Gastroesophageal sphincter (tissue), 4 donors: ENCODE measurements around the gene KRT78. TPM values are rescaled to one million over a fixed set of nuclear protein-coding genes. Genes with fewer than 3 reads are reported as not detected.

Experiments
- ATAC-seq: fragments of 150-250 bp; one replicate; pipeline ENCODE4 v1.9.1; 2016; ENCODE audit warnings: mild to moderate bottlenecking, moderate library complexity
- H3K27ac ChIP-seq, 4 donors: fragments of 200-600 bp; sonication (generic) in 3 of 4; 1 replicate in 3 of 4; 2 replicates in 1 of 4; pipeline ENCODE4 v1.5.1; 2016 to 2019
- H3K27me3 ChIP-seq: fragments of 200-600 bp; sonication (generic); one replicate; pipeline ENCODE4 v1.5.1; 2019
- H3K36me3 ChIP-seq, 2 donors: fragments of 200-600 bp; sonication (generic); one replicate each; pipeline ENCODE4 v1.5.1; 2019; ENCODE audit warnings: control low read depth in 1 of 2
- H3K4me1 ChIP-seq, 3 donors: fragments of 200-600 bp; sonication (generic); 1 replicate in 2 of 3; 2 replicates in 1 of 3; pipeline ENCODE4 v1.5.1; 2016 to 2019; ENCODE audit warnings: control low read depth in 2 of 3
- H3K4me3 ChIP-seq, 2 donors: fragments of 200-600 bp; sonication (generic); one replicate each; pipeline ENCODE4 v1.5.1; 2019; ENCODE audit warnings: mild to moderate bottlenecking in 1 of 2, moderate library complexity in 1 of 2
- H3K9me3 ChIP-seq, 3 donors: fragments of 200-600 bp; sonication (generic); one replicate each; pipeline ENCODE4 v1.5.1; 2017 to 2019; ENCODE audit warnings: control low read depth in 2 of 3
- CTCF ChIP-seq, 4 experiments: fragments of 200-600 bp in 2 of 4; fragments of 450-650 bp in 2 of 4; sonication (generic) in 1 of 4; IDR thresholded peaks; one replicate each; pipeline ENCODE4 v1.5.1; 2017 to 2019; ENCODE audit warnings: antibody characterized with exemption in 4 of 4, mild to moderate bottlenecking in 2 of 4, moderate library complexity in 2 of 4
- EP300 ChIP-seq: sonication (generic); formaldehyde crosslinking; IDR thresholded peaks from one replicate; pipeline ENCODE4 v1.6.1; 2017; ENCODE audit warnings: antibody characterized with exemption, mild to moderate bottlenecking
- POLR2A ChIP-seq, 2 donors: fragments of 450-650 bp; IDR thresholded peaks; one replicate each; pipeline ENCODE4 v1.6.1; 2017; ENCODE audit warnings: antibody characterized with exemption in 2 of 2, mild to moderate bottlenecking in 2 of 2, moderate library complexity in 1 of 2
- POLR2AphosphoS5 ChIP-seq: sonication (generic); formaldehyde crosslinking; IDR thresholded peaks from one replicate; pipeline ENCODE4 v1.6.1; 2017; ENCODE audit warnings: antibody characterized with exemption
- WGBS, 2 donors: methylation state at CpG; one replicate each; pipeline ENCODE4 v1.1.5; 2018; ENCODE audit warnings: low coverage in 1 of 2; 5-methylcytosine and 5-hydroxymethylcytosine counted together
- total RNA-seq, 4 donors: library from RNA; depleted of rRNA; stranded (reverse); fragments of >200 nt; gene quantifications; one replicate each; pipeline ENCODE4 v1.1.0, GENCODE V29; 2016

Gene KRT78
- total RNA-seq, 4 donors from 2014 or later = 0.27 to 9.5 (median 1.5) TPM

- WGBS, 2 donors = 100% methylated on average over 1 of the region's 8 CpGs; no CpG with 5 or more reads in 1 of the 2 donors
- no peak for TF ChIP-seq POLR2A (IDR thresholded peaks at IDR 0.05)
- no peak for TF ChIP-seq EP300
- no peak for TF ChIP-seq CTCF (IDR thresholded peaks at IDR 0.05)
- TF ChIP-seq POLR2AphosphoS5 = no peak
- H3K27me3 ChIP-seq = peaks cover 7% of the 10 kb centered on the region
- no peak for ATAC-seq
- no peak overlapping the region for H3K4me3 ChIP-seq
- H3K4me1 ChIP-seq = no peaks in the 10 kb centered on the region
- no peaks in the 10 kb centered on the region for H3K9me3 ChIP-seq
- no peak overlapping the region for H3K27ac ChIP-seq
- no peaks in the 10 kb centered on the region for H3K36me3 ChIP-seq
Observed at GRCh38 chr12:52808573-52809160, 40.1 kb downstream of the KRT78 start.

GRCh38 chr12:52807544-52808470 lies 41.0 kb downstream of the KRT78 start:
- 84% methylated on average over 5 of the region's 16 CpGs; no CpG with 5 or more reads in 1 of the 2 donors for WGBS, 2 donors
- TF ChIP-seq POLR2AphosphoS5 (no peak), POLR2A (IDR thresholded peaks at IDR 0.05) (no peak), EP300 (no peak), CTCF (IDR thresholded peaks at IDR 0.05) (no peak)
- Histone ChIP-seq H3K9me3 (no peaks in the 10 kb centered on the region), H3K4me1 (no peaks in the 10 kb centered on the region), H3K27ac (no peak overlapping the region), H3K36me3 (no peaks in the 10 kb centered on the region), H3K4me3 (no peak overlapping the region), H3K27me3 (peaks cover 7% of the 10 kb centered on the region)
- ATAC-seq = no peak

- no peaks in the 10 kb centered on the region for H3K9me3 ChIP-seq
- TF ChIP-seq CTCF (IDR thresholded peaks at IDR 0.05) = no peak
- TF ChIP-seq POLR2A (IDR thresholded peaks at IDR 0.05) = no peak
- TF ChIP-seq EP300 = no peak
- no peak for TF ChIP-seq POLR2AphosphoS5
- no peak overlapping the region for H3K4me3 ChIP-seq
- H3K4me1 ChIP-seq = no peaks in the 10 kb centered on the region
- H3K27ac ChIP-seq = no peak overlapping the region
- 73% methylated on average over 3 to 5 of the region's 11 CpGs for WGBS, 2 donors
- no peaks in the 10 kb centered on the region for H3K36me3 ChIP-seq
- peaks cover 7% of the 10 kb centered on the region for H3K27me3 ChIP-seq
- ATAC-seq = no peak
Observed at GRCh38 chr12:52806821-52807543, 41.8 kb downstream of the KRT78 start.

- H3K4me1 ChIP-seq = no peaks in the 10 kb centered on the region
- ATAC-seq = no peak
- H3K36me3 ChIP-seq = no peaks in the 10 kb centered on the region
- H3K27me3 ChIP-seq = peaks cover 7% of the 10 kb centered on the region
- WGBS, 2 donors = 80 to 96% methylated on average over 1 to 3 of the region's 3 CpGs
- no peaks in the 10 kb centered on the region for H3K9me3 ChIP-seq
- H3K4me3 ChIP-seq = no peak overlapping the region
- TF ChIP-seq POLR2A (IDR thresholded peaks at IDR 0.05) (no peak), EP300 (no peak), CTCF (IDR thresholded peaks at IDR 0.05) (no peak), POLR2AphosphoS5 (no peak)
- H3K27ac ChIP-seq = no peak overlapping the region
Observed at GRCh38 chr12:52806169-52806811, 42.5 kb downstream of the KRT78 start.
